Globus pallidus (tissue), 1 donor: ENCODE measurements around the gene FERMT3.
"Not testable (repeated sequence)": the region's sequence is repeated elsewhere in the genome, so short reads cannot be mapped to it uniquely, and the experiment has no call there.

Experiments
- DNase-seq: peaks from one replicate; pipeline ENCODE4 v3.0.0-alpha.2; 2015; ENCODE audit warnings: low spot score

Gene FERMT3

GRCh38 chr11:64235437-64236161 lies 29.1 kb downstream of the FERMT3 start:
- no peak for DNase-seq

GRCh38 chr11:64237484-64237951 lies 31.0 kb downstream of the FERMT3 start:
- no peak for DNase-seq

- DNase-seq: no peak
Measured at GRCh38 chr11:64238076-64238475, 31.6 kb downstream of the FERMT3 start.

- DNase-seq: no peak
Measured at GRCh38 chr11:64238999-64239398, 32.5 kb downstream of the FERMT3 start.

- no peak for DNase-seq
Measured at GRCh38 chr11:64239662-64240434, 33.3 kb downstream of the FERMT3 start.

GRCh38 chr11:64240435-64241240 lies 34.1 kb downstream of the FERMT3 start, which contains the start of gene FKBP2:
Gene FKBP2 (plus strand): TSS chr11:64241095. CDS start chr11:64242388, 1,293 bp downstream.
- peak; percentile 97 for DNase-seq

- peak; percentile 99 for DNase-seq
Measured at GRCh38 chr11:64241241-64241490, 34.6 kb downstream of the FERMT3 start.

GRCh38 chr11:64241491-64242374 lies 35.2 kb downstream of the FERMT3 start:
- no peak for DNase-seq

GRCh38 chr11:64243236-64243854 lies 36.8 kb downstream of the FERMT3 start:
- DNase-seq: no peak

GRCh38 chr11:64244107-64244506 lies 37.6 kb downstream of the FERMT3 start:
- no peak for DNase-seq

- DNase-seq: no peak
Measured at GRCh38 chr11:64244966-64245365, 38.4 kb downstream of the FERMT3 start.

GRCh38 chr11:64245401-64245796 lies 38.9 kb downstream of the FERMT3 start:
- no peak for DNase-seq

GRCh38 chr11:64245797-64246620 lies 39.5 kb downstream of the FERMT3 start:
- DNase-seq: no peak

GRCh38 chr11:64246621-64246870 lies 40.0 kb downstream of the FERMT3 start:
- DNase-seq: not testable (repeated sequence)

GRCh38 chr11:64246871-64247728 lies 40.6 kb downstream of the FERMT3 start, which contains the start of gene PPP1R14B:
Gene PPP1R14B (minus strand): TSS chr11:64246943. CDS start chr11:64246673, 270 bp downstream.
- peak; percentile 78 for DNase-seq

GRCh38 chr11:64247729-64248531 lies 41.4 kb downstream of the FERMT3 start:
- DNase-seq: no peak

GRCh38 chr11:64248578-64248977 lies 42.1 kb downstream of the FERMT3 start:
- DNase-seq: no peak

GRCh38 chr11:64249038-64249437 lies 42.5 kb downstream of the FERMT3 start:
- DNase-seq: no peak
